HEK293 (cell line): Measurements from ENCODE around the gene ELAVL1.
"Not testable (repeated sequence)": the region's sequence is repeated elsewhere in the genome, so short reads cannot be mapped to it uniquely, and the experiment has no call there.

ENCODE experiments used
- CTCF ChIA-PET: fragments of 350-600 bp; formaldehyde crosslinking; extraction: SDS; loops from one replicate; lab custom pipeline; 2021; ENCODE audit warnings: antibody characterized with exemption; lab: Yijun Ruan, JAX
- POLR2A ChIA-PET: fragments of 300-600 bp; formaldehyde crosslinking; extraction: SDS; loops from one replicate; lab custom pipeline; 2020; ENCODE audit warnings: antibody characterized with exemption, inconsistent platforms; lab: Yijun Ruan, JAX
- H3K27ac ChIP-seq: fragments of 200-500 bp; sonication (Bioruptor generic); 2 replicates; pipeline ENCODE4 v1.5.1; 2014; ENCODE audit warnings: low read depth, low read length, control low read depth, inconsistent platforms; ENCODE audit errors: extremely low read depth
- H3K36me3 ChIP-seq, 2 experiments: fragments of 200-500 bp in 1 of 2; sonication (Bioruptor generic) in 1 of 2; 1 replicate in 1 of 2; 2 replicates in 1 of 2; pipeline ENCODE4 v1.5.1; 2014 to 2017; ENCODE audit warnings: inconsistent platforms in 2 of 2, low read length in 2 of 2; ENCODE audit not compliant: control insufficient read depth in 2 of 2, insufficient read depth in 1 of 2
- H3K4me1 ChIP-seq: fragments of 200-500 bp; sonication (Bioruptor generic); 2 replicates; pipeline ENCODE4 v1.5.1; 2014; ENCODE audit warnings: mild to moderate bottlenecking, low read length, inconsistent platforms; ENCODE audit not compliant: control insufficient read depth, insufficient read depth
- H3K4me3 ChIP-seq: 2 replicates; pipeline ENCODE4 v1.5.1; 2011; ENCODE audit warnings: low read depth, mild to moderate bottlenecking, control low read depth, low read length, moderate library complexity
- H3K9me3 ChIP-seq: fragments of 200-500 bp; sonication (Bioruptor generic); 2 replicates; pipeline ENCODE4 v1.5.1; 2014; ENCODE audit warnings: low read depth, low read length, inconsistent platforms; ENCODE audit not compliant: control insufficient read depth, insufficient read depth
- BCL6B ChIP-seq: fragments of 450-650 bp; formaldehyde crosslinking; IDR thresholded peaks from 2 replicates; pipeline ENCODE4 v1.5.1; 2017; ENCODE audit warnings: missing biosample characterization, missing genetic modification characterization
- GFI1B ChIP-seq: fragments of 450-650 bp; formaldehyde crosslinking; IDR thresholded peaks from 2 replicates; pipeline ENCODE4 v1.5.1; 2016; ENCODE audit warnings: missing biosample characterization, missing genetic modification characterization
- INSM2 ChIP-seq: fragments of 450-650 bp; formaldehyde crosslinking; IDR thresholded peaks from 2 replicates; pipeline ENCODE4 v1.5.1; 2016; ENCODE audit warnings: missing biosample characterization, missing genetic modification characterization
- KLF1 ChIP-seq: fragments of 450-650 bp; formaldehyde crosslinking; IDR thresholded peaks from 2 replicates; pipeline ENCODE4 v1.5.1; 2016; ENCODE audit warnings: missing biosample characterization, missing genetic modification characterization
- KLF8 ChIP-seq: fragments of 450-650 bp; formaldehyde crosslinking; IDR thresholded peaks from 2 replicates; pipeline ENCODE4 v1.5.1; 2016; ENCODE audit warnings: missing biosample characterization, missing genetic modification characterization
- TRIM28 ChIP-seq: IDR thresholded peaks from 2 replicates; pipeline ENCODE4 v1.6.1; 2011; ENCODE audit warnings: low read length, control low read depth, borderline replicate concordance
- ZBTB20 ChIP-seq: fragments of 450-650 bp; formaldehyde crosslinking; IDR thresholded peaks from 2 replicates; pipeline ENCODE4 v1.5.1; 2016; ENCODE audit warnings: missing biosample characterization, missing genetic modification characterization
- ZBTB44 ChIP-seq: fragments of 450-650 bp; IDR thresholded peaks from 2 replicates; pipeline ENCODE4 v1.5.1; 2018; ENCODE audit warnings: missing biosample characterization, mild to moderate bottlenecking, missing genetic modification characterization
- ZNF121 ChIP-seq: fragments of 450-650 bp; formaldehyde crosslinking; IDR thresholded peaks from 2 replicates; pipeline ENCODE4 v1.5.1; 2016; ENCODE audit warnings: missing biosample characterization, missing genetic modification characterization
- ZNF585B ChIP-seq: fragments of 450-650 bp; formaldehyde crosslinking; IDR thresholded peaks from 2 replicates; pipeline ENCODE4 v1.5.1; 2016; ENCODE audit warnings: missing biosample characterization, missing genetic modification characterization
- ZNF830 ChIP-seq: fragments of 450-650 bp; IDR thresholded peaks from 2 replicates; pipeline ENCODE4 v1.5.0; 2018; ENCODE audit warnings: missing biosample characterization, missing genetic modification characterization, low read depth, mild to moderate bottlenecking, moderate library complexity
- ZSCAN18 ChIP-seq: fragments of 450-650 bp; formaldehyde crosslinking; IDR thresholded peaks from 2 replicates; pipeline ENCODE4 v1.5.1; 2016; ENCODE audit warnings: missing biosample characterization, missing genetic modification characterization

The ELAVL1 gene

GRCh38 chr19:7961920-7962626 is 43.4 kb downstream of the ELAVL1 start:
- no peaks in the 10 kb centered on the region for H3K4me1 ChIP-seq
- peaks cover 34 to 89% of the 10 kb centered on the region in 2 experiments for H3K36me3 ChIP-seq
- ChIA-PET POLR2A (no interaction called here), CTCF (no interaction called here)
- TF ChIP-seq ZNF830 (tag by site-specific recombination) (no peak), ZNF585B (no peak), ZSCAN18 (no peak), KLF8 (tag by site-specific recombination) (no peak), ZBTB20 (tag by site-specific recombination) (no peak), BCL6B (tag by site-specific recombination) (no peak), ZBTB44 (no peak)
- H3K4me3 ChIP-seq = no peak overlapping the region
- no peak overlapping the region; the same call in 1 of the 2 replicates for H3K27ac ChIP-seq
- H3K9me3 ChIP-seq = no peaks in the 10 kb centered on the region

- POLR2A ChIA-PET = interaction anchor here (0.6 to 1.7 kb wide), 2 partner anchors 17 to 31 kb away, joined by 7 to 10 read pairs; partner anchors contain the start of gene TIMM44
- peaks cover 25 to 79% of the 10 kb centered on the region in 2 experiments for H3K36me3 ChIP-seq
- CTCF ChIA-PET = interaction anchor here (0.6 to 1.8 kb wide), 3 partner anchors 17 to 265 kb away, joined by 3 to 10 read pairs (median 3); partner anchors contain the start of gene TIMM44
- H3K4me3 ChIP-seq, H3K4me1 ChIP-seq, H3K27ac ChIP-seq, H3K9me3 ChIP-seq: not testable (repeated sequence)
- peak; percentile 64 for TF ChIP-seq KLF1 (tag by site-specific recombination)
Measured at GRCh38 chr19:7961082-7961481, 44.4 kb downstream of the ELAVL1 start.

GRCh38 chr19:7959211-7959610 is 46.2 kb downstream of the ELAVL1 start:
- POLR2A ChIA-PET = interaction anchor here (0.6 to 1.4 kb wide), 3 partner anchors 13 to 252 kb away, joined by 3 to 5 read pairs (median 3); no protein-coding TSS in a partner anchor

More at GRCh38 chr19:7959211-7959610, 46.2 kb downstream of the ELAVL1 start:
- Histone ChIP-seq H3K4me3 (no peak overlapping the region), H3K36me3 (peaks cover 10 to 60% of the 10 kb centered on the region in 2 experiments), H3K27ac (no peak overlapping the region), H3K9me3 (no peaks in the 10 kb centered on the region), H3K4me1 (no peaks in the 10 kb centered on the region)
- CTCF ChIA-PET = interaction anchor here (1.3 to 3.1 kb wide), 2 partner anchors 11 to 15 kb away, joined by 8 to 11 read pairs; partner anchors contain the start of gene TIMM44
- TF ChIP-seq ZNF121 (tag by site-specific recombination) (no peak), TRIM28 (no peak), GFI1B (tag by site-specific recombination) (no peak), INSM2 (tag by site-specific recombination) (no peak)
